Left ventricle myocardium inferior (tissue), 1 donor: ENCODE data around the gene ABCG1. TPM values are rescaled to one million over a fixed set of nuclear protein-coding genes. Genes with fewer than 3 reads are reported as not detected.

ENCODE experiments used
- DNase-seq: peaks from one replicate; pipeline ENCODE4 v3.0.0-alpha.2; 2020
- H3K27ac ChIP-seq: fragments of 200-600 bp; replicated peaks from 2 replicates; pipeline ENCODE4 v1.8.0; 2021
- H3K27me3 ChIP-seq: fragments of 200-600 bp; 2 replicates; pipeline ENCODE4 v1.8.0; 2021; ENCODE audit warnings: low read depth
- H3K36me3 ChIP-seq: fragments of 200-600 bp; 2 replicates; pipeline ENCODE4 v1.8.0; 2021
- H3K4me1 ChIP-seq: fragments of 200-600 bp; 2 replicates; pipeline ENCODE4 v1.8.0; 2021
- H3K4me3 ChIP-seq: fragments of 200-600 bp; 2 replicates; pipeline ENCODE4 v1.8.0; 2021; ENCODE audit warnings: mild to moderate bottlenecking, moderate library complexity
- H3K9me3 ChIP-seq: fragments of 200-600 bp; replicated peaks from 2 replicates; pipeline ENCODE4 v1.8.0; 2021
- intact Hi-C: fragments of 100-400 bp; cut with micrococcal nuclease; formaldehyde crosslinking; loops from one replicate; pipeline ENCODE4 v1.11.0; 2022
- total RNA-seq: library from RNA; stranded (reverse); fragmentation: NEBNext Ultra II Directional; extraction: Animal tissue kit (Norgen Biotek cat#: 25700); gene quantifications from one replicate; pipeline ENCODE4 v1.2.1, GENCODE V29; 2021
- TF ChIP-seq, protein P1 (sequence below): fragments of 200-600 bp; IDR thresholded peaks from 2 replicates; pipeline ENCODE4 v1.8.0; 2021; ENCODE audit warnings: antibody characterized with exemption, mild to moderate bottlenecking, borderline replicate concordance
- donor health status: DM: no; HTN: yes; CAD: no; lungs with severe emphysema.

Gene ABCG1
- total RNA-seq, 1 donor from 2014 or later = 8.7 TPM

DNA sequence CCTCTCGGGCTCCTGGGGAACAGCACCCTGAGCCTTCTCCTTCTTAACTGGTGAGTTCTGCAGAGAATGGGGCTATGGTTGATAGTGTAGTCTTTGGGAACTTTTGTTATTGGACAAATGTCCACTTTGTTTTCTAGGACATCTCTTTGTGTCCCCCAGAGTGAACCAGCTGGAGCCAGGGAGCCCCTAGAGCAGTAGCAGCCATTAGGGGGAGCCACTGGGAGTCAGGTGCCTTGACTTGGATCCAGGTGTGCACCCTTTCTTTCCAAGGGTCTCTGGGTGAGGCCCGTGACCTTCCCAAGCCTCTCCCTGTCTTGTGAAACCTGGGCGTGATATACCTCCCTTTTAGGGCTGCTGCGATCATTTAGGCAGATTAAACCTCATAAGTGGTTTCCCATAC is 36.9 kb downstream of the ABCG1 start:
- no peak for DNase-seq
- no peaks in the 10 kb centered on the region for H3K36me3 ChIP-seq
- H3K4me1 ChIP-seq = peaks cover 58% of the 10 kb centered on the region
- no peak overlapping the region for H3K4me3 ChIP-seq
- intact Hi-C loops = loop anchor here (10.0 kb wide), 1 partner anchor 71 kb away; no protein-coding TSS in a partner anchor
- H3K9me3 ChIP-seq = no peaks in the 10 kb centered on the region
- TF ChIP-seq, protein P1, sequence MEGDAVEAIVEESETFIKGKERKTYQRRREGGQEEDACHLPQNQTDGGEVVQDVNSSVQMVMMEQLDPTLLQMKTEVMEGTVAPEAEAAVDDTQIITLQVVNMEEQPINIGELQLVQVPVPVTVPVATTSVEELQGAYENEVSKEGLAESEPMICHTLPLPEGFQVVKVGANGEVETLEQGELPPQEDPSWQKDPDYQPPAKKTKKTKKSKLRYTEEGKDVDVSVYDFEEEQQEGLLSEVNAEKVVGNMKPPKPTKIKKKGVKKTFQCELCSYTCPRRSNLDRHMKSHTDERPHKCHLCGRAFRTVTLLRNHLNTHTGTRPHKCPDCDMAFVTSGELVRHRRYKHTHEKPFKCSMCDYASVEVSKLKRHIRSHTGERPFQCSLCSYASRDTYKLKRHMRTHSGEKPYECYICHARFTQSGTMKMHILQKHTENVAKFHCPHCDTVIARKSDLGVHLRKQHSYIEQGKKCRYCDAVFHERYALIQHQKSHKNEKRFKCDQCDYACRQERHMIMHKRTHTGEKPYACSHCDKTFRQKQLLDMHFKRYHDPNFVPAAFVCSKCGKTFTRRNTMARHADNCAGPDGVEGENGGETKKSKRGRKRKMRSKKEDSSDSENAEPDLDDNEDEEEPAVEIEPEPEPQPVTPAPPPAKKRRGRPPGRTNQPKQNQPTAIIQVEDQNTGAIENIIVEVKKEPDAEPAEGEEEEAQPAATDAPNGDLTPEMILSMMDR = no peak
- H3K27me3 ChIP-seq = no peaks in the 10 kb centered on the region
- H3K27ac ChIP-seq = no peak overlapping the region

DNA sequence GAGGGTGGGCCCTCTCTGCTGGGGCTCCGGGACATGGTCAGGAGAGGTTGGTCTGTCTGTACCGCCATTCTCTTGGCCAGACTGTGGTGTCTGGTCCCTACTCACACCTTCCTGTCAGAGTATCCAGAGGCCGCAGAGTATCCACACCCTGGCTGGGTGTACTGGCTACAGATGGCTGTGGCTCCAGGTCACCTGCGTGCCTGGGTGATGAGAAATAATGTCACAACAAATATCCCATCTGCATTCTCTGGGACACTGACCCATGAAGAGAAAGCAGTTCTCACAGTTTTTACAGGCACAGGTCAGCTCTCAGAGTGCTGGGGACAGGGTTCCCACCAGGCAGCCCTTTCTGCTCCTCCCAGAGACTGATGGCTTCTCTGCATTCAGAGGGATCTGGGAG is 37.4 kb downstream of the ABCG1 start:
- no peak for DNase-seq
- H3K36me3 ChIP-seq = no peaks in the 10 kb centered on the region
- intact Hi-C loops = loop anchor here (10.0 kb wide), 1 partner anchor 72 kb away; no protein-coding TSS in a partner anchor
- H3K9me3 ChIP-seq = no peaks in the 10 kb centered on the region
- H3K27me3 ChIP-seq = no peaks in the 10 kb centered on the region
- H3K4me1 ChIP-seq = peaks cover 59% of the 10 kb centered on the region
- no peak overlapping the region for H3K4me3 ChIP-seq
- no peak overlapping the region for H3K27ac ChIP-seq
- TF ChIP-seq, protein P1 = no peak

DNA sequence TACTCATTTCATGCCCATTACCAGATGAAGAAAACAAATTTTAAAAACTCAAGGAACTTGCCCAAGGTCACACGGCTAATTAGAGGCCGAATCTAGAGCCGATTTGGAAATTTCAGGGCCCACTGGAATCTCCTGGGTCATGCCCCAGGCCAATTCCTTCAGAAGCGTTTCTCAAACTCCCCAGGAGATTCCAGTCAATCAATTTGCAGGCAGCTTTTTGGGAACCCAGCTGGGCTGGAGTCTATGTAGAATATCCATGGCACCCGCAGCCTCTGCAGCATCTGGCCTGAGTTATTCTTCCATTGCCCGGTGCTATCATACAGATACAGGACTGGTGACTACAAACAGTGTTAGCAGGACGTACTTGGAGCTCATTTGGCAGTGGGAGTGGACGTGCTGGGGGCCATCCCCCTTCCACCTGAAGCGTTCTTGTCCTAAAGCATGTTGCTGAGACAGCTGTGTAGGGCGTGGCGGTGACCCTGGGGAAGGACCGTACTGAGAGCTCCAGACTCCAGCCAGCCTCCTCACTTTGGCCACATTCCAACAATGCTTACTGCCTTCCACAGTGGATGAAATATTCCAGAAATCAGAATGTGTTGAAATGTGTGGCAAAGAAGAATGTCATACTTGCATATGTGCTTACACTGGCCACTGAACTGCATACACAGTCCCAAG is 38.3 kb downstream of the ABCG1 start:
- Histone ChIP-seq H3K4me3 (no peak overlapping the region), H3K27ac (no peak overlapping the region), H3K9me3 (no peaks in the 10 kb centered on the region), H3K27me3 (no peaks in the 10 kb centered on the region), H3K4me1 (peaks cover 61% of the 10 kb centered on the region), H3K36me3 (no peaks in the 10 kb centered on the region)
- intact Hi-C loops = loop anchor here (10.0 kb wide), 1 partner anchor 72 kb away; no protein-coding TSS in a partner anchor
- TF ChIP-seq, protein P1 = no peak
- DNase-seq = no peak

DNA sequence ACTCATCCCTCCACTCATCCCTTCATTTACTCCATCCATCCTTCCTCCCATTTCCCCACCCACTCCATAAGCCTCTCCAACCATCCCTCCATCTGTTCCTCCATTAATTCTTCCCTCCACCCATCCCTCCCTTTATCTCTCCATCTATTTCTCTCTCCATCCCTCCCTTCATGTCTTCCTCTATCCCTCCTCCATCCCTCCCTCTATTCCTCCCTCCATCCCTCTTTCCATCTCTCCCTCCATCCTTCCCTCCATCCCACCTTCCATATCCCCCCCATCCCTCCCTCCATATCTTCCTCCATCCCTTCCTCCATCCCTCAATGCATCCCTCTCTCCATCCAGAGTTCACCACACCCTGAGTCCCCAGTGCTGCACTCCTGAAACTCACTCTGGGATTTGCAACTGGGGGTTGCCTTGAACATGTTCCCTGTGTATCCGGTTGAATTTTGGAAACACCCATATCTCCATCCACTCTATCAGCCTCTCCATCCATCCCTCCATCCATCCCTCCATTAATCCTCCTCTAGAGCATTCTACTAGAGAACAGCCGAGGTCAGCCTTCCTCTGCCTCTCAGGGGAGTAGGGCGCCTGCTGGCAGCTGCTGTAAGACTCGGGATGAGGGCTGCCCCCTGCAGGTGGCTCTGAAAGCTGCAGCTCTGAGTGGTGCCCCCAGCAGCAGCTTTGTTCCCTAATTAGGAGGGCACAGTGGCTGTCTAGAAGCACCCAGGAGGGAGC is 39.4 kb downstream of the ABCG1 start:
- Histone ChIP-seq H3K27me3 (no peaks in the 10 kb centered on the region), H3K4me1 (peaks cover 69% of the 10 kb centered on the region), H3K9me3 (no peaks in the 10 kb centered on the region), H3K4me3 (no peak overlapping the region), H3K27ac (peak overlapping the region; percentile 54), H3K36me3 (no peaks in the 10 kb centered on the region)
- intact Hi-C loops = loop anchor here (10.0 kb wide), 1 partner anchor 74 kb away; no protein-coding TSS in a partner anchor
- peak; percentile 68 for DNase-seq
- TF ChIP-seq, protein P1 = peak; percentile 82

DNA sequence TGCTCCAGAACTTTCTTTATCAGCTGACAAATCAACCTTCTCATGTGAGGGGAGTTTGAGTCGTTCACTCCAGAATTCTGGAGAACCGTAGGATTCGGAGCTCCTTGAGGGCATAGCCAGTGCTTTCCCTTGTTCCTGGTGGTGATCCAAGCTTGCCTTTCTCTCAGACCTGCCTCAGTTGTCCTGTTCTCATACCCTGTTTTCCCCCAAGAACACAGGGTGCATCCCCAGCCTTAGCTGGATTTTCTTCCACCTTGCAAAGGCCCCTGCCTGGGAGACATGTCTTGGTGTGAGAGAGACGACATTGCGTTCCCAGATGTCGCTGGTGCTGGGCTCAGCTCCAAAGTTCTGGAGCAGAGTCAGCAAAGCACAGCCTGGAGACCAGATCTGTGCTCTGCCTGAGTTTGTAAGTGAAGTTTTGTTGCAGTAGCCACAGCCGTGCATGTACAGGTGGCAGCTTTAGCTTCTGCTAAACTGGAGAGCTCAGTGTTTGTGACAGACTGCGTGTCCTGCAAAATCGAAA is 40.0 kb downstream of the ABCG1 start:
- Histone ChIP-seq H3K36me3 (no peaks in the 10 kb centered on the region), H3K27me3 (no peaks in the 10 kb centered on the region), H3K9me3 (no peaks in the 10 kb centered on the region), H3K4me1 (peaks cover 71% of the 10 kb centered on the region), H3K27ac (peak overlapping the region; percentile 54), H3K4me3 (no peak overlapping the region)
- intact Hi-C loops = loop anchor here (10.0 kb wide), 1 partner anchor 74 kb away; no protein-coding TSS in a partner anchor
- peak; percentile 42 for DNase-seq
- TF ChIP-seq, protein P1 = peak; percentile 34
